SU-DHL-6 (cell line): ENCODE results near the gene PACSIN3.

Source experiments
- H2AFZ ChIP-seq: fragments of 200-600 bp; sonication (generic); 2 replicates; pipeline ENCODE4 v1.6.1; 2014; ENCODE audit warnings: low read depth, mild to moderate bottlenecking, moderate library complexity, mixed read lengths, antibody characterized with exemption, low read length; ENCODE audit not compliant: severe bottlenecking
- H3F3A ChIP-seq: fragments of 200-600 bp; shearing (Covaris generic); 2 replicates; pipeline ENCODE4 v1.6.0; 2016; ENCODE audit warnings: antibody characterized with exemption, mild to moderate bottlenecking; ENCODE audit not compliant: insufficient read depth
- H3K27ac ChIP-seq: fragments of 200-600 bp; sonication (generic); 2 replicates; pipeline ENCODE4 v1.5.1; 2016; ENCODE audit warnings: low read depth, mild to moderate bottlenecking, low read length, moderate library complexity, mixed read lengths
- H3K27me3 ChIP-seq: fragments of 200-600 bp; sonication (generic), shearing (Covaris generic); 2 replicates; pipeline ENCODE4 v1.6.0; 2014; ENCODE audit warnings: mild to moderate bottlenecking, low read length
- H3K36me3 ChIP-seq: fragments of 200-600 bp; sonication (generic); 2 replicates; pipeline ENCODE4 v1.6.1; 2014; ENCODE audit warnings: mild to moderate bottlenecking, low read length, mixed read lengths
- H3K4me2 ChIP-seq: fragments of 300-600, 200-600 bp; shearing (Covaris generic), sonication (generic); 2 replicates; pipeline ENCODE4 v1.6.0; 2014; ENCODE audit warnings: low read length, low read depth, mild to moderate bottlenecking; ENCODE audit not compliant: poor library complexity, severe bottlenecking
- H3K4me3 ChIP-seq: fragments of 200-600 bp; sonication (generic); 2 replicates; pipeline ENCODE4 v1.5.1; 2014; ENCODE audit warnings: antibody characterized with exemption, low read length, mild to moderate bottlenecking, mixed read lengths; ENCODE audit not compliant: insufficient read depth, poor library complexity, severe bottlenecking
- H3K79me2 ChIP-seq: fragments of 200-600 bp; sonication (generic); 2 replicates; pipeline ENCODE4 v1.6.1; 2014; ENCODE audit warnings: mild to moderate bottlenecking, low read length, moderate library complexity; ENCODE audit not compliant: insufficient read depth
- H3K9ac ChIP-seq: fragments of 200-600 bp; sonication (generic); 2 replicates; pipeline ENCODE4 v1.7.0; 2014; ENCODE audit warnings: mild to moderate bottlenecking, low read length
- H3K9me2 ChIP-seq: fragments of 200-600 bp; sonication (generic); replicated peaks from 2 replicates; pipeline ENCODE4 v1.6.1; 2014; ENCODE audit warnings: low read length; ENCODE audit not compliant: insufficient read depth
- H3K9me3 ChIP-seq: fragments of 200-600 bp; sonication (generic); 2 replicates; pipeline ENCODE4 v1.6.1; 2014; ENCODE audit warnings: low read length, mixed read lengths; ENCODE audit not compliant: insufficient read depth
- H4K20me1 ChIP-seq: fragments of 200-600 bp; sonication (generic); 2 replicates; pipeline ENCODE4 v1.6.1; 2014; ENCODE audit warnings: low read depth, mild to moderate bottlenecking, antibody characterized with exemption, low read length, moderate library complexity, mixed read lengths
- EZH2phosphoT487 ChIP-seq: fragments of 200-600 bp; sonication (generic), shearing (Covaris generic); conservative IDR thresholded peaks from 2 replicates; pipeline ENCODE4 v1.6.1; 2018; ENCODE audit warnings: mild to moderate bottlenecking, antibody characterized with exemption, low read length, moderate library complexity, mixed read lengths
- TF ChIP-seq, protein P1 (sequence below): fragments of 200-600 bp; sonication (generic); IDR thresholded peaks from one replicate; pipeline ENCODE4 v1.5.1; 2017; ENCODE audit warnings: antibody characterized with exemption, mild to moderate bottlenecking, low read length, moderate library complexity; ENCODE audit not compliant: insufficient read depth, poor library complexity, severe bottlenecking

The PACSIN3 gene

DNA sequence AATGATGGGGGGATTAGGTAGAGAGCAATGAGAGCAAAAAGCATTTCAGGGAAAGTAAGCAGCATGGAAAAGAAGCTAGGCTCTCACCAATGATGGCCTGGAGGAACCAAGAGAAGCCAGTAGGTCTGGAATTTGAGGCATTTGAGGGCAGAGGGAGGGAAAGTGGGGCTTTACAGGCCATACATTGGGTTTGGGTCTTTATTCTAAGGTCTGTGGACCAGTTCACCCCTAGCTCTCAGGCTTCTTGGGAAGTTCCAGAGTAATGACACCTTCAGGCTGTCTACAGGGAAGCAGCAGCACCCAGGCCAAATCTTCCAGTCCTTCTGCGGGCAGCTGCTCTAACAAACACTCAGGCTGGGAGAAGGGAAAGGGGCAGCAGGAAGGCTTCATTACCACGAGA is 39.0 kb downstream of the PACSIN3 start:
- Histone ChIP-seq H3K79me2 (no peaks in the 10 kb centered on the region), H3K27ac (no peak overlapping the region)

DNA sequence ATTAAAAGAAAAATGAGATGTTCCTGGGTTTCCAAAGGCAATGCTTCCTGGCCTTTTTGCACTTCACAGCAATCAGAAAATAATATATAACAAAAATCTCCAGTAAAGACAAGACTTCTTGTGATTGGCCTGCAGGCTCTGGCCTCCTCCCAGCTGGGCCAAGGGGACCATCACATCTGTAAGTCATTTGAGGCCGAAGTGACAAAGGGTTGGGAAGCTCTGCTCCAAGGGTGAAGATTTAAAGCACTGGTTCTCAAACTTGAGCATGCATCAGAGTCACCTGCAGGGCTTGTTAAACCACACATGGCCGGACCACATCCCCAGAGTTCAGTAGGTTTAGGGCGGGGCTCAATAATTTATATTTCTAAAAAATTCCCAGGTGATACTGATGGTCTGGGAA is 41.7 kb downstream of the PACSIN3 start:
- H3K79me2 ChIP-seq, result no peaks in the 10 kb centered on the region
- no peak overlapping the region for H3K9ac ChIP-seq
- H3K36me3 ChIP-seq, result no peaks in the 10 kb centered on the region
- H2AFZ ChIP-seq, result no peak overlapping the region
- no peaks in the 10 kb centered on the region for H4K20me1 ChIP-seq
- no peaks in the 10 kb centered on the region for H3K27me3 ChIP-seq
- H3K9me2 ChIP-seq, result no peaks in the 10 kb centered on the region
- H3K9me3 ChIP-seq, result no peaks in the 10 kb centered on the region
- H3K4me3 ChIP-seq, result no peak overlapping the region
- no peaks in the 10 kb centered on the region for H3F3A ChIP-seq
- no peak overlapping the region for H3K4me2 ChIP-seq
- no peak overlapping the region for H3K27ac ChIP-seq
- TF ChIP-seq EZH2phosphoT487, result no peak
- TF ChIP-seq, protein P1, sequence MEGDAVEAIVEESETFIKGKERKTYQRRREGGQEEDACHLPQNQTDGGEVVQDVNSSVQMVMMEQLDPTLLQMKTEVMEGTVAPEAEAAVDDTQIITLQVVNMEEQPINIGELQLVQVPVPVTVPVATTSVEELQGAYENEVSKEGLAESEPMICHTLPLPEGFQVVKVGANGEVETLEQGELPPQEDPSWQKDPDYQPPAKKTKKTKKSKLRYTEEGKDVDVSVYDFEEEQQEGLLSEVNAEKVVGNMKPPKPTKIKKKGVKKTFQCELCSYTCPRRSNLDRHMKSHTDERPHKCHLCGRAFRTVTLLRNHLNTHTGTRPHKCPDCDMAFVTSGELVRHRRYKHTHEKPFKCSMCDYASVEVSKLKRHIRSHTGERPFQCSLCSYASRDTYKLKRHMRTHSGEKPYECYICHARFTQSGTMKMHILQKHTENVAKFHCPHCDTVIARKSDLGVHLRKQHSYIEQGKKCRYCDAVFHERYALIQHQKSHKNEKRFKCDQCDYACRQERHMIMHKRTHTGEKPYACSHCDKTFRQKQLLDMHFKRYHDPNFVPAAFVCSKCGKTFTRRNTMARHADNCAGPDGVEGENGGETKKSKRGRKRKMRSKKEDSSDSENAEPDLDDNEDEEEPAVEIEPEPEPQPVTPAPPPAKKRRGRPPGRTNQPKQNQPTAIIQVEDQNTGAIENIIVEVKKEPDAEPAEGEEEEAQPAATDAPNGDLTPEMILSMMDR, result no peak

More for the DNA sequence above, 39.0 kb downstream of the PACSIN3 start:
- Histone ChIP-seq H3K4me2 (no peak overlapping the region), H3K9ac (no peak overlapping the region), H3K9me2 (no peaks in the 10 kb centered on the region), H3K27me3 (no peaks in the 10 kb centered on the region), H3K36me3 (no peaks in the 10 kb centered on the region), H4K20me1 (no peaks in the 10 kb centered on the region), H2AFZ (no peak overlapping the region), H3F3A (no peaks in the 10 kb centered on the region), H3K4me3 (no peak overlapping the region), H3K9me3 (no peaks in the 10 kb centered on the region)
- no peak for TF ChIP-seq EZH2phosphoT487
- TF ChIP-seq, protein P1, result no peak

DNA sequence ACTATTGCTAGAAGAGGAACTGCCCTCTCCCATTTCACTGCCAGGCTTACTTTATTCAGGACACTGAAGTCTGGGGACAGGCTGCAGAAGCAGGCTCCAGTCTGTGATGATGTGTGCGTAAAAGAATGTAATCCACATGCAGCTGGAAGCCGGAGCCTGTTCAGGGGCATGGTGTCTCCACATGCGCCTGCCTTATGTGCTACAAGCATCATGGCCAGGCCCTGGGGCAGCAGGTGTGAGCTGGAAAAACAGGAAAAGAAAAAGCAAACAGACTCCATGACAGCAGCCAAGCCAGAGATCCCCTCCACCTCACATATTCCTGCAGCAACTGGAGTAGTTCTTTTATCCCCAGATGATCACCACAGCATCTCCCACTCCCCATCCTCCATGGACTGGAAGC is 42.9 kb downstream of the PACSIN3 start:
- no peak overlapping the region for H2AFZ ChIP-seq
- no peaks in the 10 kb centered on the region for H3K9me3 ChIP-seq
- TF ChIP-seq, protein P1, result no peak
- TF ChIP-seq EZH2phosphoT487, result no peak
- no peaks in the 10 kb centered on the region for H4K20me1 ChIP-seq
- H3K4me2 ChIP-seq, result no peak overlapping the region
- H3K9me2 ChIP-seq, result no peaks in the 10 kb centered on the region
- no peak overlapping the region for H3K27ac ChIP-seq
- H3K36me3 ChIP-seq, result no peaks in the 10 kb centered on the region
- no peaks in the 10 kb centered on the region for H3K79me2 ChIP-seq
- no peak overlapping the region for H3K9ac ChIP-seq
- H3K27me3 ChIP-seq, result no peaks in the 10 kb centered on the region
- H3F3A ChIP-seq, result no peaks in the 10 kb centered on the region
- H3K4me3 ChIP-seq, result no peak overlapping the region

DNA sequence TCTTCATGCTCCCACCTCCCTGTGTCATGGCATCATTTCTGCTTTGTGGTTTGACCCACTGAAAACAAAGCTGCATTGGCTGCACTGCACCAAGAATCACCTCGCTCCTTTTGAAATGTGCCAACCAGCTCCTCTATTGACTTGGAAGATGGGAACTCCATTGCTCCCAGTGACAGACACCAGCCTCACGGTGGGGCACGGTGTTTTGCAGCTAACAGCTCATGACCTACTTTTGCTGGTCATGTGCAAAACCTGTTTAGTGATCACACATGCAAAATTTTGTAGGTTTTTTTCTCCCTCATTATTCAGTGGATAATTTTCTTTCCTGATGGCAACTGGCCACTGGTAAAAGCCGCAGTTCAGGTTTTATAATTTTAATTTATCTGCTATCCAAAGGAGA is 46.4 kb downstream of the PACSIN3 start:
- Histone ChIP-seq H3K9me2 (no peaks in the 10 kb centered on the region), H3K36me3 (no peaks in the 10 kb centered on the region), H3K4me2 (no peak overlapping the region), H3F3A (no peaks in the 10 kb centered on the region), H4K20me1 (no peaks in the 10 kb centered on the region), H3K27ac (no peak overlapping the region), H2AFZ (no peak overlapping the region), H3K9ac (no peak overlapping the region), H3K79me2 (no peaks in the 10 kb centered on the region), H3K27me3 (no peaks in the 10 kb centered on the region), H3K9me3 (no peaks in the 10 kb centered on the region), H3K4me3 (no peak overlapping the region)
- TF ChIP-seq, protein P1, result no peak
- no peak for TF ChIP-seq EZH2phosphoT487
